Aorta (tissue), 5 donors: Measurements from ENCODE around the gene EXOC8. TPM values are rescaled to one million over a fixed set of nuclear protein-coding genes. Genes with fewer than 3 reads are reported as not detected.

Source experiments
- ATAC-seq: fragments of 200-7000 bp; cut with Tn5 transposase; one replicate; pipeline ENCODE4 v1.9.1; 2022; ENCODE audit warnings: moderate library complexity; ENCODE audit not compliant: low FRiP score
- DNase-seq, 2 donors: peaks; one replicate each; pipeline ENCODE4 v3.0.0-alpha.2; 2020
- H3K27ac ChIP-seq, 2 donors: one replicate each; pipeline ENCODE4 v1.5.1; 2013; ENCODE audit warnings: low read length in 2 of 2, mild to moderate bottlenecking in 2 of 2, moderate library complexity in 2 of 2, control low read depth in 1 of 2, inconsistent platforms in 1 of 2, low read depth in 1 of 2
- H3K27me3 ChIP-seq, 2 donors: one replicate each; pipeline ENCODE4 v1.6.1; 2013; ENCODE audit warnings: control low read depth in 1 of 2, low read length in 1 of 2, mild to moderate bottlenecking in 1 of 2, moderate library complexity in 1 of 2; ENCODE audit not compliant: insufficient read depth in 2 of 2, control insufficient read depth in 1 of 2
- H3K36me3 ChIP-seq, 2 donors: one replicate each; pipeline ENCODE4 v1.6.1; 2013; ENCODE audit warnings: control low read depth in 1 of 2, low read length in 1 of 2, mild to moderate bottlenecking in 1 of 2; ENCODE audit not compliant: insufficient read depth in 2 of 2, control insufficient read depth in 1 of 2
- H3K4me1 ChIP-seq, 2 donors: one replicate each; pipeline ENCODE4 v1.6.1; 2013; ENCODE audit warnings: low read length in 2 of 2, control low read depth in 1 of 2, mild to moderate bottlenecking in 1 of 2, moderate library complexity in 1 of 2; ENCODE audit not compliant: insufficient read depth in 2 of 2, control insufficient read depth in 1 of 2
- H3K4me3 ChIP-seq, 2 donors: one replicate each; pipeline ENCODE4 v1.5.1; 2013; ENCODE audit warnings: low read length in 2 of 2, control low read depth in 1 of 2, mild to moderate bottlenecking in 1 of 2
- H3K9me3 ChIP-seq: one replicate; pipeline ENCODE4 v1.6.1; 2013; ENCODE audit warnings: mild to moderate bottlenecking, low read length; ENCODE audit not compliant: control insufficient read depth
- WGBS, 2 donors: extraction: QIAGEN DNeasy Blood & Tissue Kit; methylation state at CpG; one replicate each; pipeline ENCODE4 v1.1.7; 2013; 5-methylcytosine and 5-hydroxymethylcytosine counted together
- intact Hi-C, 2 donors: fragments of 100-400 bp; cut with DNase I; formaldehyde crosslinking; loops; one replicate each; pipeline versions ENCODE4 v1.14.2 to v1.15.0; 2022
- polyA plus RNA-seq, 2 donors: library from polyadenylated mRNA; stranded (reverse); fragments of 200-250 nt; gene quantifications; one replicate each; pipeline ENCODE4 v1.2.3, GENCODE V29; 2013
- total RNA-seq, 2 donors: library from RNA; stranded (reverse); fragmentation: NEBNext Ultra II Directional; extraction: Animal tissue kit (Norgen Biotek cat#: 25700); gene quantifications; one replicate each; pipeline ENCODE4 v1.2.1, GENCODE V29; 2021
- donor health status: healthy with polysubstance abuse.
- donor health status: Bipolar disorder and iron deficiency.
- donor health status: DM: no; HTN: no; CAD: no.
- donor health status: DM: no; HTN: no; CAD: no.
- donor health status: DM: yes; HTN: yes; CAD: no.

EXOC8 gene
- total and polyA plus RNA-seq, 4 donors = 3.4 to 17.2 (median 10.6) TPM

DNA sequence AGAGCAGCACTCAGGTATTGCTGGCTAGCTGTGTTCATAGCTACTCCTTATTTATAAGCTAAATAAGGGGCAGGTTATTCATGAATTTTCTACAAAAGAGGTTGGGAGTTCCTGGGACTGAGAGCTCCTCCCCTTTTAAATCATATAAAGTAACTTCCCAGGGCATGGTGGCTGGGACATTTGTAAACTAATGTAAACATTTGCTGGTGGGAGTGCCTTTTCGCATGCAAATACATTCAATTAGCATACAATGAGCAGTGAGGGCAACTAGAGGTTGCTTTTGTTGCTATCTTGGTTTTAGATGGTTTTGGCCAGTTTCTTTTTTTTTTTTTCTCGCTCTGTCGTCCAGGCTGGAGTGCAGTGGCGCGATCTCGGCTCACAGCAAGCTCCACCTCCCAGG lies 53.2 kb downstream of the EXOC8 start:
- intact Hi-C loops = no loop called here
- no peak for DNase-seq
- Histone ChIP-seq H3K27me3 (no peaks in the 10 kb centered on the region), H3K9me3 (no peaks in the 10 kb centered on the region), H3K4me1 (no peaks in the 10 kb centered on the region), H3K27ac (no peak overlapping the region), H3K4me3 (no peak overlapping the region), H3K36me3 (no peaks in the 10 kb centered on the region)
- WGBS, 2 donors = 91 to 100% methylated on average over 6 of the region's 6 CpGs
- ATAC-seq = no peak

Other genes with a start within 250 kb of the EXOC8 start
- not detected for gene TRIM67, start 175.8 kb downstream of the EXOC8 start, total RNA-seq
- under 1 TPM in 1 of 2 donors, not detected in 1; under 0.01 TPM for gene TRIM67, start 175.8 kb downstream of the EXOC8 start, polyA plus RNA-seq
- 10 to 100 TPM; 33.5 to 36.6 TPM for gene GNPAT, start 96.6 kb downstream of the EXOC8 start, total RNA-seq
- gene GNPAT, start 96.6 kb downstream of the EXOC8 start, polyA plus RNA-seq = 10 to 100 TPM; 29.9 to 36.1 TPM
- gene SPRTN, start 441 bp upstream of the EXOC8 start, total RNA-seq = 10 to 100 TPM in 1 of 2 donors, 1 to 10 TPM in 1; 9.3 to 12.1 TPM
- 1 to 10 TPM; 3.5 to 4.0 TPM for gene SPRTN, start 441 bp upstream of the EXOC8 start, polyA plus RNA-seq
- 10 to 100 TPM; 35.1 to 50.4 TPM for gene EGLN1, start 84.4 kb upstream of the EXOC8 start, total RNA-seq
- gene EGLN1, start 84.4 kb upstream of the EXOC8 start, polyA plus RNA-seq = 10 to 100 TPM; 11.7 to 21.2 TPM
- 10 to 100 TPM; 37.2 to 42.0 TPM for gene TSNAX, start 190.8 kb upstream of the EXOC8 start, total RNA-seq
- gene TSNAX, start 190.8 kb upstream of the EXOC8 start, polyA plus RNA-seq = 10 to 100 TPM; 19.3 to 20.5 TPM